Measurements from ENCODE around the gene ASB6.

- TF ChIP-seq, protein P1, sequence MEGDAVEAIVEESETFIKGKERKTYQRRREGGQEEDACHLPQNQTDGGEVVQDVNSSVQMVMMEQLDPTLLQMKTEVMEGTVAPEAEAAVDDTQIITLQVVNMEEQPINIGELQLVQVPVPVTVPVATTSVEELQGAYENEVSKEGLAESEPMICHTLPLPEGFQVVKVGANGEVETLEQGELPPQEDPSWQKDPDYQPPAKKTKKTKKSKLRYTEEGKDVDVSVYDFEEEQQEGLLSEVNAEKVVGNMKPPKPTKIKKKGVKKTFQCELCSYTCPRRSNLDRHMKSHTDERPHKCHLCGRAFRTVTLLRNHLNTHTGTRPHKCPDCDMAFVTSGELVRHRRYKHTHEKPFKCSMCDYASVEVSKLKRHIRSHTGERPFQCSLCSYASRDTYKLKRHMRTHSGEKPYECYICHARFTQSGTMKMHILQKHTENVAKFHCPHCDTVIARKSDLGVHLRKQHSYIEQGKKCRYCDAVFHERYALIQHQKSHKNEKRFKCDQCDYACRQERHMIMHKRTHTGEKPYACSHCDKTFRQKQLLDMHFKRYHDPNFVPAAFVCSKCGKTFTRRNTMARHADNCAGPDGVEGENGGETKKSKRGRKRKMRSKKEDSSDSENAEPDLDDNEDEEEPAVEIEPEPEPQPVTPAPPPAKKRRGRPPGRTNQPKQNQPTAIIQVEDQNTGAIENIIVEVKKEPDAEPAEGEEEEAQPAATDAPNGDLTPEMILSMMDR (IDR thresholded peaks at IDR 0.05): no peak
- TF ChIP-seq EZH2 (IDR thresholded peaks at IDR 0.05): no peak
These were observed 10.2 kb downstream of the ASB6 start for GRCh38 chr9:129631674-129632129.

Measured in neural progenitor cell (in vitro differentiated cells).